HL-60 (cell line): ENCODE data around the gene CIT.

ENCODE experiments used
- DNase-seq, 2 experiments: peaks; one replicate each; pipeline ENCODE4 v3.0.0-alpha.2; 2010 to 2020; ENCODE audit warnings: low read depth in 1 of 2, low spot score in 1 of 2
- H3K27ac ChIP-seq: fragments of 250-450 bp; sonication (Bioruptor Pico); replicated peaks from 2 replicates; pipeline ENCODE4 v1.5.1; 2020; ENCODE audit warnings: mild to moderate bottlenecking, moderate library complexity
- H3K27me3 ChIP-seq: fragments of 250-450 bp; sonication (Bioruptor Pico); 2 replicates; pipeline ENCODE4 v1.5.1; 2021; ENCODE audit warnings: mild to moderate bottlenecking, moderate library complexity; ENCODE audit not compliant: insufficient read depth, poor library complexity, severe bottlenecking
- H3K4me3 ChIP-seq: replicated peaks from 2 replicates; pipeline ENCODE4 v1.5.1; 2011; ENCODE audit warnings: mild to moderate bottlenecking, control low read depth, low read length; ENCODE audit not compliant: insufficient read depth
- CTCF ChIP-seq: IDR thresholded peaks from one replicate; pipeline ENCODE4 v1.5.1; 2011; ENCODE audit warnings: low read length, control low read depth, inconsistent platforms; ENCODE audit not compliant: insufficient read depth
- GABPA ChIP-seq: IDR thresholded peaks from 2 replicates; pipeline ENCODE4 v1.6.1; 2012; ENCODE audit warnings: low read depth
- POLR2AphosphoS5 ChIP-seq: IDR thresholded peaks from 2 replicates; pipeline ENCODE4 v1.6.1; 2012; ENCODE audit warnings: low read depth
- REST ChIP-seq: IDR thresholded peaks from 2 replicates; pipeline ENCODE4 v1.6.1; 2012; ENCODE audit warnings: low read depth; ENCODE audit not compliant: insufficient replicate concordance
- SPI1 ChIP-seq: IDR thresholded peaks from 2 replicates; pipeline ENCODE4 v1.6.1; 2012; ENCODE audit warnings: low read depth, mild to moderate bottlenecking, borderline replicate concordance

The CIT gene

GRCh38 chr12:119742700-119743099 is 134.4 kb downstream of the CIT start:
- no peak for DNase-seq
- no peak for TF ChIP-seq SPI1
- TF ChIP-seq POLR2AphosphoS5 = no peak
- no peak for TF ChIP-seq GABPA
- no peak for TF ChIP-seq REST
- TF ChIP-seq CTCF = no peak
- no peak overlapping the region for H3K4me3 ChIP-seq
- no peak overlapping the region for H3K27ac ChIP-seq
- no peaks in the 10 kb centered on the region for H3K27me3 ChIP-seq

- Histone ChIP-seq H3K4me3 (no peak overlapping the region), H3K27ac (no peak overlapping the region), H3K27me3 (no peaks in the 10 kb centered on the region)
- no peak for DNase-seq
- no peak for TF ChIP-seq CTCF
- TF ChIP-seq SPI1 = no peak
- TF ChIP-seq GABPA = no peak
- no peak for TF ChIP-seq REST
- no peak for TF ChIP-seq POLR2AphosphoS5
These were observed 136.3 kb downstream of the CIT start for GRCh38 chr12:119740830-119741229.

- no peak overlapping the region for H3K4me3 ChIP-seq
- TF ChIP-seq SPI1 = no peak
- H3K27ac ChIP-seq = no peak overlapping the region
- H3K27me3 ChIP-seq = no peaks in the 10 kb centered on the region
- DNase-seq = no peak
These were observed 142.0 kb downstream of the CIT start for GRCh38 chr12:119735079-119735478.

- no peak for TF ChIP-seq CTCF
- no peak for TF ChIP-seq REST
- TF ChIP-seq POLR2AphosphoS5 = no peak
- no peak for TF ChIP-seq SPI1
- no peak for TF ChIP-seq GABPA
- no peak for DNase-seq
- no peak overlapping the region for H3K27ac ChIP-seq
These were observed 146.7 kb downstream of the CIT start for GRCh38 chr12:119730381-119730780.

More at GRCh38 chr12:119730381-119730780, 146.7 kb downstream of the CIT start:
- H3K4me3 ChIP-seq = no peak overlapping the region
- H3K27me3 ChIP-seq = no peaks in the 10 kb centered on the region
